GM19043 (cell line): ENCODE results near the gene KCTD15.

Source experiments
- ATAC-seq: cut with Tn5 transposase; IDR thresholded peaks from one replicate; pipeline ENCODE4 v1.9.1; 2021; ENCODE audit warnings: low read depth; ENCODE audit not compliant: unreplicated experiment

KCTD15 gene

GRCh38 chr19:33794683-33795369 is 1.8 kb upstream of the KCTD15 start:
- no peak for ATAC-seq

GRCh38 chr19:33795370-33796163 is 1.1 kb upstream of the KCTD15 start:
- no peak for ATAC-seq

GRCh38 chr19:33797802-33798671 is 1.4 kb downstream of the KCTD15 start:
- ATAC-seq = no peak

GRCh38 chr19:33798681-33799111 is 2.0 kb downstream of the KCTD15 start:
- ATAC-seq = no peak

GRCh38 chr19:33799476-33799875 is 2.8 kb downstream of the KCTD15 start:
- ATAC-seq = no peak

- ATAC-seq = no peak
Measured at GRCh38 chr19:33800012-33800680, 3.5 kb downstream of the KCTD15 start.

GRCh38 chr19:33801411-33801810 is 4.7 kb downstream of the KCTD15 start:
- ATAC-seq = no peak

- ATAC-seq = no peak
Measured at GRCh38 chr19:33802001-33802400, 5.3 kb downstream of the KCTD15 start.

- ATAC-seq = no peak
Measured at GRCh38 chr19:33802801-33803200, 6.1 kb downstream of the KCTD15 start.

GRCh38 chr19:33803383-33803782 is 6.7 kb downstream of the KCTD15 start:
- no peak for ATAC-seq

GRCh38 chr19:33804021-33804799 is 7.5 kb downstream of the KCTD15 start:
- ATAC-seq = no peak

- ATAC-seq = no peak
Measured at GRCh38 chr19:33805313-33805712, 8.6 kb downstream of the KCTD15 start.

- no peak for ATAC-seq
Measured at GRCh38 chr19:33805840-33806433, 9.3 kb downstream of the KCTD15 start.

- no peak for ATAC-seq
Measured at GRCh38 chr19:33806434-33806881, 9.8 kb downstream of the KCTD15 start.

GRCh38 chr19:33808399-33808798 is 11.7 kb downstream of the KCTD15 start:
- ATAC-seq = no peak

- no peak for ATAC-seq
Measured at GRCh38 chr19:33809960-33810359, 13.3 kb downstream of the KCTD15 start.

GRCh38 chr19:33810821-33811220 is 14.2 kb downstream of the KCTD15 start:
- no peak for ATAC-seq

GRCh38 chr19:33811246-33811645 is 14.6 kb downstream of the KCTD15 start:
- no peak for ATAC-seq

- ATAC-seq = no peak
Measured at GRCh38 chr19:33811736-33812387, 15.2 kb downstream of the KCTD15 start.
